Stimulated activated CD8-positive, alpha-beta memory T cell treated with anti-CD3 and anti-CD28 coated beads, Interleukin-7, amount 100 ng/mL, for 24 hours (primary cell): ENCODE data around the gene RECQL5.
"Not testable (repeated sequence)": the region's sequence is repeated elsewhere in the genome, so short reads cannot be mapped to it uniquely, and the experiment has no call there.

Experiments used
- DNase-seq: peaks from one replicate; pipeline ENCODE4 v3.0.0-alpha.2; 2020; ENCODE audit warnings: low read depth

Gene RECQL5

GRCh38 chr17:75647921-75648320 is 19.0 kb downstream of the RECQL5 start:
- no peak for DNase-seq

GRCh38 chr17:75647061-75647460 is 19.9 kb downstream of the RECQL5 start:
- DNase-seq, result no peak

- no peak for DNase-seq
These were observed 20.3 kb downstream of the RECQL5 start for GRCh38 chr17:75646638-75646992.

GRCh38 chr17:75645889-75646637 is 20.9 kb downstream of the RECQL5 start:
- DNase-seq, result no peak

- no peak for DNase-seq
These were observed 21.5 kb downstream of the RECQL5 start for GRCh38 chr17:75645501-75645888.

GRCh38 chr17:75643643-75644017 is 23.3 kb downstream of the RECQL5 start:
- no peak for DNase-seq

GRCh38 chr17:75642784-75643642 is 23.9 kb downstream of the RECQL5 start:
- DNase-seq, result no peak

- DNase-seq, result no peak
These were observed 24.7 kb downstream of the RECQL5 start for GRCh38 chr17:75642182-75642783.

- no peak for DNase-seq
These were observed 25.6 kb downstream of the RECQL5 start for GRCh38 chr17:75641343-75641742.

- no peak for DNase-seq
These were observed 26.3 kb downstream of the RECQL5 start for GRCh38 chr17:75640556-75641119.

- DNase-seq, result no peak
These were observed 27.0 kb downstream of the RECQL5 start for GRCh38 chr17:75639771-75640555.

GRCh38 chr17:75639327-75639726 is 27.6 kb downstream of the RECQL5 start:
- DNase-seq, result no peak

GRCh38 chr17:75638893-75639292 is 28.1 kb downstream of the RECQL5 start:
- no peak for DNase-seq

- DNase-seq, result not testable (repeated sequence)
These were observed 28.9 kb downstream of the RECQL5 start for GRCh38 chr17:75638039-75638438.

GRCh38 chr17:75637551-75637950 is 29.4 kb downstream of the RECQL5 start:
- no peak for DNase-seq

- DNase-seq, result no peak
These were observed 29.8 kb downstream of the RECQL5 start for GRCh38 chr17:75637143-75637538.

GRCh38 chr17:75636381-75637142 is 30.4 kb downstream of the RECQL5 start:
- DNase-seq, result no peak

GRCh38 chr17:75635610-75636202 is 31.2 kb downstream of the RECQL5 start:
- DNase-seq, result no peak

- no peak for DNase-seq
These were observed 32.0 kb downstream of the RECQL5 start for GRCh38 chr17:75634754-75635609.

GRCh38 chr17:75634376-75634740 is 32.6 kb downstream of the RECQL5 start:
- no peak for DNase-seq
